Measurements from ENCODE around the gene ASTN2.

Gene ASTN2

DNA sequence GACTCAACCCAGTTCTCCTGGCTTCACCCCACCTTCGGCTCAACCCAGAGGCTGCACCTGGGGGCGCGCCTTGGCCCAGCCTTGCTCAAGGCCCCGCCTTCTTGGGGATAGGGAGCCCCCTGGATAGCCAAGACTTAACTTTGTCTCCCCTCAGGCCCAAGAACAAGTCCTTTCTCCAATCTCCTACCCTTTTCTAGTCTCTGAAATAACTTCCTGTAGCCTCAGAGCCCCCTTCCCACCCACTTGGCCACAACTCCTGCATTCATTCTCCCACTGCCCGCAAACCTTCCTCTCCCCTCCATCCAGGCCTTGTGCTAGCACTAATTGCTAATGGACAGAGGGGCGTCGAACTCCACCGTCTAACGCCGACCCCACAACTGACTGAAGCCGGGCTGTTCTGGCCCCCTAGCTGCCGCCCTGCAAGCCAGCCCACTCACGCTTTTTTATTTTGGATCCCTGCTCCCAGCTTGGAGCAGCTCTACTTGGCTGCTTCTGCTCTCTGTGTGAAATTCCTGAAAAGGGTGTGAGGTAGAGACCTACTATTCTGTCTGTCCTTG, 579 bp upstream of the ASTN2 start:
- DNase-seq (ENCODE audit: low read depth in 2 of 2): no peak

DNA sequence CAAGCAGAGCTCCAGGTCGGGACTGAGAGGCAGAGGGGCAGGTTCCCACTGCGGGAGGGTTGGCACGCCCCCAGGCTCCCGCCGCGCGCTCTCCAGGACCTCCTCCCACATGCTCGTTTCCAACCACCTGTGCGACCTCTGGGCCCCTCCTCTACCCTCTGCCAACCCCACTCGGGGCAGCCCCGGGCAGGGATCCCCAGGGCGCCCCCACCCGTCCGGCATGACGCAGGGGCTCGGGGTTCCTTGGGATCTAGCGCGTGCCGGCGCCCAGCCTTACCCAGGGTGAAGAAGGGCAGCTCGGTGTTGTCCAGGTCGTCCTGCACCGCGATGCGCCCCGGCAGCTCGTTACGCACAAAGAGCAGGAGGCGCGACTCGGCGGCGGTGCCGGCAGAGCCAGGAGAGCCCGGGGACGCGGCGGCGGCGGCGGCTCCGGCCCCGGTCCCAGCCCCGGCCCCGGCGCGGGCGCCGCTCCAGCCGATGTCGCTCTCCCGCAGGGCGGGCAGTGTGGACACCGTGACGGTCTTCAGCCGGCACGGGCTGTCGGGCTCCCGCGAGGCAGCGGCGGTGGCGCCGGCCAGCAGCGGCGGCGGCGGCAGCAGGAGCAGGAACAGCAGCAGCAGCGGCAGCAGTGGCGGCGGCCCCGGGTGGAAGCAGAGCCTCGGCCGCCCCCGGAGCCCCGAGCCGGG, 494 bp downstream of the ASTN2 start:
- no peak for DNase-seq (ENCODE audit: low read depth in 2 of 2)

DNA sequence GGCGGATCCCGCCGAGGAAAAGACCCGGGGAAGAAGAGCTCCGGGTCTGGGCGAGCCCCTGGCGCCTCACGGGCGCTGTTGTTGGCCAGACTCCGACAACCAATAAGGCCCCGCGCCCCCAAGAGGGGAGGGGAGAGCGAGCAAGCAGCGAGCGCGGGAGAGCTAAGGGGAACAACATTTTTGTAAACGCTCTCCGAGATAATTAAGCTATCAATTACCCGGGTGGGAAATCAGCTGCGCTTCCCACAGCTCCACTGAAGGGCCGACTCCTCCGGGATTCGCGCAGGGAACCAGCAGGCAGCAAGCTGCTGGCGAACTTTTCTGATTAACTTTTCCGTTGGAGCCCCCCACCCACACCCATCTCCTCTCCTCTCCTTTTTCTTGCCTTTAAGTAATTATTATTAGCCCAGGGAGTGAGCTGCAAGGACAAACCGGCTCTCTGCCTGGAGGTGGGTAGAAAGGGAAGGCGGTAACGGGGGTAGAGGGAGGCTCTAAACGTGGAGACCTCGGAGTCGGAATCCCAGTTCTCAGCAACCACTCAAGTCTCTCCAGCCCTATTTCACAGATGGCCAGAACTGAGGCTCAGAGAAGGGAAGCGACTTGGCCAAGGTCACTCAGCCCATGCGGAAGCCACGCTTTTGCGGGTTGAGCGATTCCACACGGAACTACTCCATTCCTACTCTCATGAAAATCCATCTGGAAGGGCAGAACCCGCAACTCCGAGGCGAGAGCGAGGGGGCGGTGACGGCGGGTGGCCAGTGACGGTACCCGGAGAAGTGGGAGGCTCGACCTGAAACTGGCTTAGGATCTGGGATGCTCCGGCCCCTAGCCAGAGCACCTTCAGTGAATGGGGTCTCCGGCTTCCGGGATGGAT, 1.3 kb downstream of the ASTN2 start:
- no peak for DNase-seq (ENCODE audit: low read depth in 2 of 2)

DNA sequence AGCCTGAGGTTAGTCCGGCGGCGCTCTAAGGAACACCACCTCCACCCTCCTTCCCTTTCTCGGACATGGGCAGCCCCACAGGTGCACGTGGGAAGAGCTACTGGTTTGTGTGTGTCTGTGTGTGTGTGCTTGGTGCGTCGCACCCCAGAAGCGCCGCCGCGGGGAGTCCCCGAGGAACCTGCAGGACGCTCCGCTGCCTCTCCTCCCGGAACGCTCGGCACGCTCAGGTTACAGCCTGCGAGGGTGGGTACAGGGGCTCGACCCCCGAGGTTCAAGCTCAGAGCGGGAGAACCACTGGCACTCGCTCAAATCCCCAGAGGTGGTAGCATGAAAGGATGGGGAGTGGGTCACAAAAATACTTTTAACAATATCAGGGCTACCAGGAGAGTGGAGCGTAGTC, 2.0 kb downstream of the ASTN2 start:
- DNase-seq (ENCODE audit: low read depth in 2 of 2): no peak

DNA sequence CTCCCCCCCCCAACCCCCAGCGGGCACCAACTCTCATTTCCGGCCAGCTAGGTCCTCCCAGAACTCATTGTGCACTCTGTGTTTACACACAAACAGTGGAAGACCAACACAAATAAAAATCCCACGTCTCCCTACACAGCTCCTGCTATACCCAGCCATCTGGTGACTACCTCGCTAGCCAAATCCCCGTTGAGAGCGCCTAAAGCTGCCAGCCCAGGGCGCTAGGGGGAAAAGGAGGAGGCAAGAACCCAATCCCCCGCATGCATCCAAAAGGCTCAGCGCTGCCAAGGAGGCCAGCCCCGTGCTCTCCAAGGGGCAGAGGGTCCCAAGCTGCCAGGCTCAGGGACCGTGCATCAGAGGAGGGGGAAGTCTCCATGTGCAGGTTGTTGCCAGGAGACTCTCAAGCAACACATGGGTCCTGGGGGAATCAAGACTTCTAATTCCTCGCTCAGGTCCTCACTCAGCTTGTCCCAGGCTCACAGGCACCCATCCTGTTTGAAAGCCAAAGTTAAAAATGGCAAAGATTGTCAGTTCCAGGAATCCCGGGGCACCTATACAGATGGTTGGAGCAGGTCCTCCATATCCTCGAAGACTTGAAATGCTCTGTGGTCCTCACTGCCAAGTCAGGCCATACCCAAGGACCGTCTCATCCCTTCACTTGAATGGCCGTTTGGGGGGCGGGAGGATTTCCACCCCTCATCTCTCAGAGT, 2.7 kb downstream of the ASTN2 start:
- no peak for DNase-seq (ENCODE audit: low read depth in 2 of 2)

DNA sequence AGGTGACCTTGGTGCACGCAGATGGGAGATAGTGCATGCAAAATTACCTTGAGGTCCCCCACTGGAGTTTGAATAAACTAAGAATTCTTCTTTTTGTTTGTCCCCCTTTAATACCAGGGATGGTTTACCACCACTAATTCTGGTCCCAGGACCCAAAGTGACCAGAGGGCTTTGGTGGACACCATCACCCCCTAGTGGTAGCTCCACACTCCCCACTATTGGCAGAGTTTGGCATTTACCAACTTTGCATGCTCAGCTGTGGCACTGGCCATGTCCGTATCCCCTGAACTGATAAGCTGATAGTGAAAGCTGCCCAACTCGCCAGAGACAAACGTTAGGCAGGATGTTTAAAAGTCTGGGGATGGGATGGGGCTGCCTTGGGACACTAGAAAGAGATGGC, 3.3 kb downstream of the ASTN2 start:
- no peak for DNase-seq (ENCODE audit: low read depth in 2 of 2)

DNA sequence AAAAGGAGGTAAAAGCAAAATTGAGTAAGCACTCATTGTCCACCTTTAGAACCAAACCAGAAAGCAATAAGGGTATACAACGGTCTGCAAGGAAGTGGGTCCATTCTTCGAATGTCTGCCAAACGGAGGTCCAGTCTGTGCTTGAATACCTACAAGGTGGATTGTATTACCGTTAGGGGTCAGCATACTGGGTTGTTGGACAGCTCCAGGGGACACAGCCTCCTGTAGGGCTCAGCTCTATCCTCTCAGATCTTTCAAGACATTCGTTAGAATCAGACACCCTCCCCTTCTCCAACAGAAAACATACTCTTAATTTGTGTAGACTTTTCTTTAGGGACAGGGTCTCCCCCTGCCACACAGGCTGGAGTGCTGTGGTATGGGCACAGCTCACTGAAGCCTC, 5.5 kb downstream of the ASTN2 start:
- DNase-seq (ENCODE audit: low read depth in 2 of 2): no peak

DNA sequence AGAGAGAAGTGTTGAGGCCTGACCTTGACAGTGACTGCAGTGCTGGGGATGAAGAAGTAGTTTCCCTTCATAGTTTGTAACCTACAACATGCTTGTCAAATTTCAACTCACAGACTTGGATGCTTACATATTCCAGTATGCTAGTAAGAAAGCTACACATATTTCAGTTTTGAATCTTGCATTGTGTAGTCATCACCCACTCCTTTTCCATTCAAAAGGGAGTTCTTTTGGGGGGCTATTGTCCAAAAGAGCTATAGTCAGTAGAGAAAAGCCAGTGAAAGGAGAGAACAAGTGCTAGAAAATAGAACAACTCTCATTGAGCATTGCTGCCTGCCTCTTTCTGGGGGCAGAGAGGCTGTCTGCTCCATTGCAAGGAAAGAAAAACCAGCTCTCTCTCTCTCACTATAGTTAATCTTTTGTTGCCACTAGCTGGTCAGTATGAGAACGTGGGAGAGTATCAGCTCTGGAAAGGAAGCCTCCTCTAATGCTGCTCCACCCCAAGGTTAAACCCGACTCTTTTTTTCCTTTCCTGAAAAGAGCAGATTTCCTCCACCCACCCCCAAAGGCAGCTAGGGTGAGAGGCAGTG, 7.3 kb downstream of the ASTN2 start:
- DNase-seq (ENCODE audit: low read depth in 2 of 2): no peak

DNA sequence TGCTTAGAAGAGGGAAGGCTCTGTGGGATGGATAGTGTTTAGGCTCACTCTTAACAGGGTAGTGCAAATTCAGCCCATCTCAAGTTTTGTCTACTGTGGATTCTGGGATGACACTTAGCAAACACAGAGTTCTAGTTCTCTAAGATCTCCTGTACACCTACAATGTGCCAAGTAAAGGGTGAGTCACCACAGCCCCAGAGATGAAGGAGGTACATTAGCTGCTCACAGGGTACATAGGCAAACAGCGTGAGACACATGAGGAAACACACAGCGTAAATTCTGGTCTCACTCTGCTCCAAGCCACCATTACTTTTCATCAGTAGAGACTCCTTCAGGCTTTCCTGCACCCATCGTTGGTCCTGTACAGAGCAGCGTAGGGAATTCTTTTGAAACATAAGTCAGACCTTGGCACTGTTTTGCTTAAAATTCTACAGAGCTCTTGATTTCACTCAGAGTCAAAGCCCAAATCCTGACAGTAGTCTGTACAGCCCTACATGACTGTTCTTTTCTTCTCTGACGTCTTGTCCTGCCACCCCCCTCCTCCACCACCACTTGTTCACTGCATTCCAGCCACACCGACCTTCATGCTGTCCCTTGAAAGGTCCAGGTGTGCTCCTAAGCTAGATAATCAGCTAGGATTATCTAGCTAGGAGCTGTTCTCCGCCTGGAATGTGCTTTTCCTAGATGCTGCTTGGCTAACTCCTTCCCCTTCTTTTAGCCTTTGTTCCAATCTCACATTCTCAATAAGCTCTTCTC, 8.7 kb downstream of the ASTN2 start:
- DNase-seq (ENCODE audit: low read depth in 2 of 2): no peak

DNA sequence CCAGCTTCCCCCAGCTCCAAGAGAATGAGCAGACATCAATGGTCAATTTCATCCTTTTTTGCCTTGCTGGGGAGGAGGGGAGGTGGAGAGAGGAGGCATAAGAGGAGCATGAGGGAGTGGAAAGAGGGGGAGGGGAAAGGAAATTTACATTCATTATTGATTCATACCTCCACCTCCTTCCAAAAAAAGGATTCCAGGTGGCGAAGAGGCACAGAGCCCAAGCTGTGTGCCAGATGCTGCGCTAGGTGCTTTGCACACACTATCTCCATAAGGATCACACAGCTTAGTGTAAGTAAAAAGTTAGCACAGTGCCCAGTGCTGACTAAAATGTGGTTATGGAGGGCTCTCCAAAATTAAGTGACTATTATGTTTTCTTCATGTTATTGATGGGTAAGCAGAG, 11.0 kb downstream of the ASTN2 start:
- no peak for DNase-seq (ENCODE audit: low read depth in 2 of 2)

DNA sequence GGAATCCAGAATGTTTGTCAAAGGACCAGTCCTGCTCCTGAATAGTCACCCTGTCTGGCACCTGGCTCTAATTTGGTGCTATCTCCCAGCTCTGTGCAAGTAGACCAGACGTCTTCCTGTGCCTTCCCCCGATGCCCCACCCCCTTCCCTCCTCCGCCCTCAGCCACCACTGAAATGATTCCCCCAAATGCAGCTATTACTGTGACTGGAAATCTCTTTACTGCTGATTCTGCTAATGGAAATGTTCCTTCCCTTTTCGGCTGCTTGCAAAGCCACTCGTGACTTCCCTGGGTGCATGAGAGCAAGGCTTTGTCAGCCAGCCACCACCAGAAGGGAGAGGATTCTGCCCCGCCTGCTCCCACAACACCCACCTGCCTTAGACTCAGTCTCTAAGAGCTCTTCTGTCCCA, 11.4 kb downstream of the ASTN2 start:
- no peak for DNase-seq (ENCODE audit: low read depth in 2 of 2)

DNA sequence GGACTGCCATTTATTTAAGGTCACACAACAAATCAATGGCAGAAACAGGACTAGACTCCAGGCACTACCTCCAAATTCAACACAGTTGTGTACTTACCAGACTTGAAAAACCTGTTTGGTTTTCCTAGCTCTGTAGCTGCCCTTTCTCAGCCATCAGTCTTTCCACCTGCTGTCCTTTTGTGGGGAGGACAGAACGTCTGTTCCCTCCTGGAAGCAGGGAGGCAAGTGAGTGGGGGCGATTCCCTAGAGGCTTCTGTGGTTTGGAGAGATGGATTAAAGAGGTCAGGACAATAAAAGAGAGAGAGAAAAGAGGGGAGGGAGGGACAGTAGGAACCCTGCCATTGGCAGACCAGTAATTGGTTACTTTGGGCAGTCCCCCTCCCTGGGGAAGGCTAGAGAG, 14.7 kb downstream of the ASTN2 start:
- no peak for DNase-seq (ENCODE audit: low read depth in 2 of 2)

DNA sequence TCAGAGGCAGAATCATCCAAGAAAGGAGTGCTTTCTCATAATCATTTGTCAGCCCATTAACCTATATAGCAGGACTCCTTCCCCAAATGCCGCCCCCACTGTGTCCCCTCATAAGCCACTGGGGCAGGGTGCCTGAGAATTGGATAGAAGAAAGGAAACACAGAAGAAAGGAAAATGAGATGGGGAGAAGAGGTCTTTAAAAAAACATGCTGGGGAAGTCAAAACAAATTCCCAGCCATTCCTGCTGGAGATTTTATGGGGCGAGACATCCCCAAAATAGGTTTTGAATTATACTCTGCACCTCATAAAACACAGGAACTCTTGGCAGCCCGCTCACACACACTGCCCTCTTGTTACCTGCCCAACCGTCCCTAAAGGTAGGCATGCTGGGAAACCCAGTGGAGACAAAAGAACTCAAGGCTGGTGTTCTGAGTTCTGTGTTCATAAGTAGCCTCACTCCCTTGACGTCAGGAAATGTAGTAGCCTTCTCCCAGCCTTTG, 19.7 kb downstream of the ASTN2 start:
- no peak for DNase-seq (ENCODE audit: low read depth in 2 of 2)

DNA sequence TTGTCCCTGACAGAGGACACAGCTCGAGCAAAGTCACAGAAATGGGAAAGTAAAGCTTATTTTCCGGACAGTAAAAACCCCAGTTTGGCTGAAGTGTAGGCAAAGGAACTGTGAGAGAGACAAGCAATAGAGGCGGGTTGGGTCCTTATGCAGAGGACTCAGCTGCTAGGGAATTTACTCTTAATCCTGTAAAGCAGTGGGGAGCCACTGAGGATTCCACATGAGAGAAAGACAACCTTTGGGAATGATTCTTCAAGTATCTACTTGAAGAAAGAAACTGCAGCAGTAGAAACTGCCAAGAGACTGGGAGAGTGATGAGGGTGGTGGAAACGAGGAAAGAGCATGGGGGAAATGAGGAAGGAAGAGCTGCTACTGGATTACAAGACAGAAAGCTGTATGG, 20.2 kb downstream of the ASTN2 start:
- DNase-seq (ENCODE audit: low read depth in 2 of 2): no peak

DNA sequence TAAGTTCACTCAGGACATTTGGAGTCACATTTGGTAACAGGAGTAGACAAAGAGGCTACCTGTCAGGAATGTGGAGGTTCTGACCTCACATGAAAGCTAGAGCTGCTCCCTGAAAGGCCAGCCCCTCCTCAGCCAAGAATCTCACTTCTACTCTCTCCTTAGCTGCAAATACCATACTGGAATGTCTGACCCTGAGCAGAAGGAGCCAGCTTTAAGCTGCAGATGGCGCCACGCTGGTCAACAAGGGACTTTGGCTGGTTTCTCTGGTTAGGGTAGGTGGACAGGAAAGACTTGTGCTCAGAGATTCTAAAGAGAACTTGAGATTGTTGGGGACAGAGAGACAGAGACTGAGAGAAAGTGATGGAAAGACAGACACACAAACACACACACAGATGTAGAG, 21.9 kb downstream of the ASTN2 start:
- DNase-seq (ENCODE audit: low read depth in 2 of 2): no peak

DNA sequence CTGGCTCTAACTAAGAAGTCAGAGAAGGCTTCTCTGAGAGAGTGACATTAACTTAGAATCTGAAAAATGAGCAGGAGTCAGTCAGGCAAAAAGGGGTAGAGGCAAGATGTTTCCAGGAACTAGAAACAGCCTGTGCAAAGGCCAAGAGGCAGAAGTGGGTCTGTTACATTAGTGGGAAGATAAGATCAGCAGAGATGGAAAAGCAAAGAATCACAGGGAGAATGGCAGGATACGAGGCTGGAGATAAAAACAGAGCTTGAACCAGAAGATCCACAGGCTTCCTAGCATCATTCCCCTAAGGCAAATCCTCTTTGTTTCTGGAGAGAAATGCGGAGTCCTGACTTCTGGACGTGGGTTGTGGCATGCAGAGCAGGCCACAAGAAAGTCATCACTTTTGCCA, 27.4 kb downstream of the ASTN2 start:
- no peak for DNase-seq (ENCODE audit: low read depth in 2 of 2)

DNA sequence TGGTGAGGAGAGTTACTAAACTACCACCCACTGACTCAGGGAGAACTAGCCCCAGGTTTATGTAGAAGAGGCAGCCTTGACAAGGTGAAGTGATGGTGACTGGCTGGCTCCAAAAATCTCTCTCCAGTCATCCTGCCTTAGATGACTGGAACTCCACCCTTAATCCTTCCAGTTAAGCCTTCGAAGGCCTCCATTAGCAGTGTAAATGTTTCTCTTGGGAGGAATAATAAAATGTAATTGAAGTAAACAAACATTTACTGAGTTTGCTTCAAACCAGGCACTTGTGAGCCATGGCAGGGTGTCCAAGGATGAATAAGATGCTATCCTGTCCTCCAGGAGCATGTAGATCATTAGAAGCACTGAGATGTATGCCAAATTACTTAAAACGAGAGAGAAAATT, 35.5 kb downstream of the ASTN2 start:
- DNase-seq (ENCODE audit: low read depth in 2 of 2): no peak

DNA sequence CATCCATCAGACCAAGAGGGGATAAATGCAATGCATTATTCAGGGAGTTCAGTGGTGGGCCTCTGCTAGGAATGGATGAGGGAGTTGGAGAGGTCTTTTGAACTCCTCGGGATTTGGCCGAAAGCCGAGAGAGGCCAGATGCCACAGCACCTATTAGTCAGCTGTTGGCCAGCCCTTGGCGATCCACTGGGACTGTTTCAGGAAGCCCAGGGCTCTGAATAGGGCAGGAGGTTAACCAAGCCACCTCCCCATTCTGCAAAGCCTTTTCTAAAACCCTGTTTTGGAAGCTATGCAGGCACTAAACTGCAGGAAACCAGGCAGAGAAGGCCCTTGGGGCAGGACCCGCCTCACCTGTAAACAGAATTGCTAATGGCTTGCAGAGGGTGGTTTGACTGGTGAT, 37.8 kb downstream of the ASTN2 start:
- no peak for DNase-seq (ENCODE audit: low read depth in 2 of 2)

DNA sequence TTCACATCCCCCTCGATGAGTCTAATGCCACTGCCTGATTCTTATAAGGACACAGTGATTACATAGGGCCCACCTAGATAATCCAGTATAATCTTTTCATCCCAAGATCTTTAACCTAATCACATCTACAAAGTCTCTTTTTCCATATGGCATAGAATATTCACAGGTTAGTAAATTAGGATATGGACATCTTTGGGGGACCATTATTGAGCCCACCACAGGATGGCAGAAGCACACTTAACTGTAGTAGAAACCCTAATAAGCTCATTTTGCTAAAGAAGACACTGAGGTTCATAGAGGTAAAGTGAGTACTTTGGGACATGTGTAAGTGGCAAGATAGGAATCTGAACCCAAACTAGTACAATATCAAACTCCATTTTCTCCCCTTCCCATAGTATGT, 38.9 kb downstream of the ASTN2 start:
- DNase-seq (ENCODE audit: low read depth in 2 of 2): no peak

DNA sequence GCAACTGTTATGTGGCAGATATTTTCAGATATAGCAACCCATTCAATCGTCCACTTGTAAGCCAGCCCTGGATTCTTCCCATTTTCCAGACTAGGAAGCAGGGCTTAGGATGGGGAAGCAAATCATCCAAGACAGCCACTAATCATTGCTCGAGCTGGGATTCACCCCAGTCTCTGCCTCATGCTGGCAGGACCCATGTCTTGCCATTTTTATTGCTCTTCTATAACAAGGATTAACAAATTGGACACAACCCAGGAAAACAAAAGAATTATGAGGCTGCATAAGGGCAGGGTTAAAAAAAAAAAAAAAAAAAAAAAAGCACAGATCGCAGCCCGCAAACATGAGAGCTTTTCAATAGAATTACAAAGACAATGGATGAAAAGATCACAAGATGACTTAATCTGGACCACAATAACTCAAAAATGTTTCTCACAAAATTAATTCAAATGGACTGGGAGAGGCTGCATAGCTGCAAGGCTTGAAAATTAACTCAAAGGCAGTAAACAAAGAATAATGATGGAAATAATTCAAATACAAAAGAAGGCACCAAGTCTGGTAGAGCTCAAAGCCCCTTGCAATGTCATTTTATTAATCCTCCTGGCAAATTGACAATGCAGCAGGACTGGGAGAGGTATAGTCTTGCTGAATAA, 40.7 kb downstream of the ASTN2 start:
- DNase-seq (ENCODE audit: low read depth in 2 of 2): no peak
